Stimulated activated naive CD4-positive, alpha-beta T cell treated with Interleukin-2 at 50 U/mL for 16 hours (primary cell): ENCODE results near the gene EIF4EBP3.

Source experiments
- DNase-seq: peaks from one replicate; lab custom pipeline; 2025; lab: John Stamatoyannopoulos, UW

The EIF4EBP3 gene

DNA sequence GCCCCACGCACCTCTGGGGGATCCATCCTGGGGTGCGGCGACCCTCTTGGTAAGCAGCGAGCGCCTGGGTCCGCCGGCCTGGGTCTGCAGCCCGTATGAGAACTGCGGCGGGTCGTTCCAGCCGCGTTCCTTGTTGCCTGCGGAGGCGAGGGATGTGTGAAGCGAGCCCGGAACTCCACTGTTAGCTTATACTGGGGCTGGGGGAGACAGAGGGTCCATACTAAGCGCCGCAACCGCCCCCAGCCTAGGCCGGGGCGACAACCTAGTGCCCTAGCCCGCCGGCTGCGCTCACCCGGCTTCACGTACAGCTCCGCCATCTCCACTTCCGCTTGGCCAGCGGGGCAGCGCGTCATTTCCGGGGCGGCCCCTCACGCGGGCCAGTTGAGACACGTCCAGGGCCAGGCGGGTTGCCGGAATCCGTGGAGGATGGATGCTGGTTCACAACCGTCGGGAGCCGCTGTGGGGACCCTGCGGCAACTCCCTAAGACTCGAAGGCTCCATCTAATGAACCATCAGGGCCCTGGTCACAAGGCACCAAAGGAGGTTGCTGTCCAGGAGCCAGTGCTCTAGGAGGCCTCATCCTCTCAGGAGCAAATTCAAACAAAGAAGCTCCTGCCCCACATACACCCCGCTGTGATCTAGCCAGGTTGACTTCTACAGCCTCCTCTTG lies 9.8 kb downstream of the EIF4EBP3 start, which contains the start of gene SRA1:
Gene SRA1 (minus strand): TSS at position 338 of the 670 bp plus-strand sequence. CDS start 21 bp downstream, at position 317.
- DNase-seq, result peak; percentile 81

DNA sequence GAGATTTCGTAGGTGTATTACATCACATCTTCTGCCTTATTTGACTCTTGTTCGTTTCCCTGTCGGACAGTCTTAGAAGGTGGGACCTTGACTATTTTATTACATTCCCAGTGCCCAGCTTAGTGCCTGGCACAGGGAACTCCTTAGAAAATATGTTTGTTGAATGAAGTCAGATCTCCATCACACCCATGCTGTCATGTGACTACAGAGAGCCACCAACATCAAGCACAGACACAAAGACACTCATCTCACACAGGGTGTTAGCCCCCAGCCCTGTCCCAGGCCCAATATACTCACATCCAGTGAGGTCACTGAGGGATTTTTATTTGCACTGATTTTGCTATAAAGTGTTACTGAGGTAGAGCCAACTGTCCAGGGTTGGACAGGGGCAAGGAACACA lies 10.5 kb downstream of the EIF4EBP3 start:
- DNase-seq, result no peak

DNA sequence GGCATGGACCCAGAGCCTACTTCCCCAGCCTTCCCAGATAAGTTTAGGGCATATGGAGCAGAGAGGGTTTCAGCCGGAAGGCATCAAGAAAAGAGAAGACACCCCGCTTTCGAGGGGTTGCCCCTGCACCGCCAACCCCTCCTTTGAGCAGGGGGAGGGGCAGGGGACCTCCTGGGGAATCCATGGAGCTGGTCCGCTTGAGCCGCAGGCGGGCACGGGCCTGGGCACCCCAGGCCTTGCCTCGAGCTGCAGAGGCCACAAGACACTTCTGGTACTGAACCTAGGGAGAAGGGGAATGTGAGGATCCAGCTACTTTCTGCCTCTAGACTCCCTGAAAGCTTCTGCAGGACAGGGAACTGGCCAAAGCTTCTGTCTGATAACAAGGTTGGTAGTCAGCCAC lies 11.1 kb downstream of the EIF4EBP3 start:
- DNase-seq, result no peak

DNA sequence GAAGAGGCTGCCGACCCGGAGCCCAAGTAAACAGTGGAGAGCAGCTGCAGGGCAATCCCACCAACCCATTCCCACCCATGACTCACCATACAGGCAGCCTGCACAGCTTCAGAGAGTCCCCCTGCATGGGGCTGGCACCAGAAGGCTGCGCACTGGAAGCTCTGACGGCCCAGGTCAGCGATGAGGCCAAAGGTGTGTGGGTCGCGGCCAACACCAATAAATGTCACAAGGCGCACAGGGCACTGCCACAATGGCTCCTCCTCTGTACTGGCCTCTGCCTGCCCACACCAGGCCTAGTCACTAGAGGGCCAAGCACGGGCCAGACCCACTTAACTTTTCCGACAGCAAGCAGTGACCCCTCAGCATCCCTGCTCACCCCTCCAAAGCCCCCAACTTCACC lies 12.8 kb downstream of the EIF4EBP3 start:
- no peak for DNase-seq

DNA sequence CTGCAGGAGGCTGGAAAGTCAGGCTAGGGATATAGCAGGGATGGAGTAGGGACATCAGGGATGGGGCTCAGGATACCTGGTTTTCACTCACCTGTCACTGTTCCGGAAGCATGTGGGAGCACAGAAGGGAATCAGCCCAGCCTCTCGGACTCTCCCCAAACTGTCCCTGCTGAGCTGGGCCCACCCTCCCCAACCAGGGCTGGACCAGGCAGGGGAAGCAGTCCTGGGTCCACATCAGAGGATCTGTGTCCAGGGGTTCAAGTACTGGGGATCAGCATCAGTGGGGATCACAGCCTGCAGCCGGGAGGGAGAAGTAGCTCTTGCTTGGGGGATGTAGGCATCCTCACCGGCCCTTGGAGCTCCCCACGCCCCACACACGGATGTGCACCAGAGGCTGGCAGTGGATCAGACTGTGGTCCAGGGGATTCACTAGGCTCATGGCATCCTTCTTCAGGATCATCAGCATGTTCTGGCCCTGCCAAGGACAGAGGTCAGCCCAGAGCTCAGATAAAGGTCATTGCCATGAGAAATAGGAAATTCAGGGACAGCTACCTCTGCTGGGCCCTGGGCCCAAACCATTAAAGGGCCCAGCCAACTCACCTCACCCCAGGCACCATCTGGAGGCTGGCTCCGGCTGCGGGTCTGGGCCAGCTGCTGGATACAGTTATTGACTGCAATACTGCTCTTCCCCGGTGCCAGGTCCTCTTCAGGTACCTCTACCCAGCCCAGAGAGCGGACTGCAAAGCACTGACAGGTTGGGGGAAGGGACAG lies 14.5 kb downstream of the EIF4EBP3 start:
- DNase-seq, result no peak

DNA sequence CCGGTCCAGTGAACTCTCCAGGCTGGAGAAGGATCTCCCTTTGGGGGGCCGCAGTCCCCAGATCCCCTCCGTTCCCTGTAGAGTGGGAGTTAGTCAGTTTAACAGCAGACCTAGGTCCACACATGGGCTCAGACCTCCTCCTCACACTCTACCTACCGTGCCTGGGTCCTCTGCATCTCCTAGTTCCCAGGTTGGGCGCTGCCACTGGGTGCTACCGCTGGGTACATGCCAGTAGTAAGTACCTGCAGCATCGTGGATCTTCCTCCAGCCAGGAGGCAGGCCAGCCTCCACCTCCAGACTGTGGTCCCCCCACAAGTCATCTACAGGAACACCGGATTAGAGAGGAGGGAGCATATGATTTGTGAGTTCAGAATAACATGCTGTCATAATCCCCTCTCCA lies 16.1 kb downstream of the EIF4EBP3 start:
- DNase-seq, result no peak

DNA sequence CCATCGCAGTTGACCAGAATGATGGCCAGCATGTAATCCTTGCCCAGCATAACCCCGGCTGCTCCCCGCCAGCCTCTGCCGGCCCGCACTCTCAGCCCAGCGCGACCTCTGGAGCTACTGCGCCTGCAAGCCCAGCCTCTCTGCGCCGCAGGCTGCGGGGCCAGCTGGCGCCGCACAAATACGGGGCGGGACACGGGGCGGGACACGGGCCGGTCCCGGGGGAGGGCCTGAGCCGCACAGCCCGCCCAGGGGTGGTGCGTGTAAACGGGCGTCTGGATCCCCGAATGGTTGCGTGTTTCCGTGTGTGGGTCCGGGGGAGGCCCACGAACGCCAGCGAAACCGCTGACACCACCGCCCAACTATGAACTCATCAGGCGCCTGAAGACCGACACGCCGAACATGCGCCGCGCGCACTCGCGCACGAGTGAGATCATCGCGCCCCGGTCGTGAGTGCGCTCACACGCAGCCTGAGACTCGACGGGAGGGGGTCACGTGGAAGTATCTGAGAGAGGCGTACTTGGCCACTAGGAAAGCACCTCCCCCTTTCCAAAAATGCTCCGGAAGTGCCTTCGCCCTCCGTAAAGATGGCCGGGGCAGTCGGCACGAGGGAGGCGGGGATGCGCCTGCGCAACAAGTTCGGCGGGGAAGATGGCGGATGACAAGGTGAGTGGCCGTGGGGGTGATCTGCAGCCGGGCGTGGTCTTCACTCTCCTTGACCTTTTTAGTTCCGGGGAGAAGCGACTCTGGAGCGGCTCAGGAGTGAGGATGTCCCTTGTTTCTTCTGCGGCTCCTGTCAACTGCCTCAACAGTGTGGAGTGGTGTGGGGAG lies 16.9 kb downstream of the EIF4EBP3 start, which contains the start of the genes APBB3 and SLC35A4:
Gene APBB3 (minus strand): TSS at position 403 of the 828 bp plus-strand sequence. CDS start 353 bp downstream, at position 50.
Gene SLC35A4 (plus strand): TSS at position 633 of the 828 bp plus-strand sequence. CDS start 2,342 bp downstream, outside the sequence.
- peak; percentile 97 for DNase-seq

DNA sequence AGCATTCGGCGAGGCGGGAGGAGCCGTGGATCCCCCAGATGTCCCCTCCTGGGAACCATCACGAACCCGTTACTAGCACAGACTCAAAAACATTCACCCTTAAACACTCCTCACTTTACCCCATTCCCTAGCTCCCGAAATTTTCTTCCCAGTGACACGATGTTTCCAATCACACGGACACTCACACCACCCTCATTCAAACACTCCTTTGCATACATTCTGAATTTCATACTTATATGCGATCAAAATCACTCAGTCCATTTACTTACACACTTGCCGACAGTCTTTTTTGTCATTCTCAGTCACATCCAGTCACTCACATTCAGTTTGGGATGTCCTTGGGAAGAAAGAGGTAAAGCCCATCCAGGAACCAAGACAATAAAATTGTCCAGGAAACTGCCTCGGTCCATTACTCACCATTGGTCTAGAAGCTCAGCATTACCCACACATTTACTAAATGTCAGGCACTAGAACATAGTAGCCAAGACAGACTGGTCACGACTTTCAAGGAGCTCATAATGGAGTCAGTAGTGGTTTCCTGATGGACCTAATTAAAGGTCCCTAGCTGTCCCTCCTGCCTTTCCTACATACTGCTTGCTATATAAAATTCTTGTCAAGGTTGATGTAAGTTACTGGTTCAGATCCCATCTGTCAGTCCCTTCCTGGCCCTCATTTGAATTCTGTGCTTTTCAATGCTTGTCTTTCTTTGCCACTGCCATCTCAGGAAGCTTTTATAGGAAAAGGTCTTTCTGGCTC lies 17.7 kb downstream of the EIF4EBP3 start:
- DNase-seq, result no peak

DNA sequence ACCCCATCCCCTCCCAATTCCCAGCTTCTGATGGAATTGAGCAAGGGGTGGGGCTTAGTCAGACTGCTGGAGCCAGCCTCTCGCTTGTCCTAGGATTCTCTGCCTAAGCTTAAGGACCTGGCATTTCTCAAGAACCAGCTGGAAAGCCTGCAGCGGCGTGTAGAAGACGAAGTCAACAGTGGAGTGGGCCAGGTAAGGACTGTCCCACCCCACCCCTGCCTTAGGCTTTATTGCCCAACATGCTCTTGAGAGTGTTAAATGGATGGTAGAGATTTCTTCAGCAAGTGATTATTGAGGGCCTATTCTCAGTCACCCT lies 18.3 kb downstream of the EIF4EBP3 start:
- no peak for DNase-seq

DNA sequence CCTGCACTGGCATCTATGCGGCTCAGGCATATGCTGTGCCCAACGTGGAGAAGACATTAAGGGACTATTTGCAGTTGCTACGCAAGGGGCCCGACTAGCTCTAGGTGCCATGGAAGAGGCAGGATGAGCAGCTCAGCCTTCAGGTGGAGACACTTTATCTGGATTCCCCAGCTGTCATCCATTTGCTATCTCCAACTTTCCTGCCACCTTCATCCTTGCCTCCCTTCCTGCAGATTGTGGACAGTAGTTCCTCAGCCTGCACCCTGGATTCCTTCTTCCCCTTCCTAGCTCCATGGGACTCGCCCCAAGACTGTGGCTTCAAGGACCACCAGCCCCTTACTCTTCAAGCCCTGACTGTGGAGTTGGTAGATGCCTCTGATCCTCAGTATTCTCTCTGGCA lies 19.2 kb downstream of the EIF4EBP3 start:
- DNase-seq, result no peak

DNA sequence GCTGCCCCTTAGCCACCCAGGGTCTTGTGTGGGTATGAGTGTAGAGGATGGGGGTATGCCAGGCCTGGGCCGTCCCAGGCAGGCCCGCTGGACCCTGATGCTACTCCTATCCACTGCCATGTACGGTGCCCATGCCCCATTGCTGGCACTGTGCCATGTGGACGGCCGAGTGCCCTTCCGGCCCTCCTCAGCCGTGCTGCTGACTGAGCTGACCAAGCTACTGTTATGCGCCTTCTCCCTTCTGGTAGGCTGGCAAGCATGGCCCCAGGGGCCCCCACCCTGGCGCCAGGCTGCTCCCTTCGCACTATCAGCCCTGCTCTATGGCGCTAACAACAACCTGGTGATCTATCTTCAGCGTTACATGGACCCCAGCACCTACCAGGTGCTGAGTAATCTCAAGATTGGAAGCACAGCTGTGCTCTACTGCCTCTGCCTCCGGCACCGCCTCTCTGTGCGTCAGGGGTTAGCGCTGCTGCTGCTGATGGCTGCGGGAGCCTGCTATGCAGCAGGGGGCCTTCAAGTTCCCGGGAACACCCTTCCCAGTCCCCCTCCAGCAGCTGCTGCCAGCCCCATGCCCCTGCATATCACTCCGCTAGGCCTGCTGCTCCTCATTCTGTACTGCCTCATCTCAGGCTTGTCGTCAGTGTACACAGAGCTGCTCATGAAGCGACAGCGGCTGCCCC lies 19.8 kb downstream of the EIF4EBP3 start:
- DNase-seq, result no peak

DNA sequence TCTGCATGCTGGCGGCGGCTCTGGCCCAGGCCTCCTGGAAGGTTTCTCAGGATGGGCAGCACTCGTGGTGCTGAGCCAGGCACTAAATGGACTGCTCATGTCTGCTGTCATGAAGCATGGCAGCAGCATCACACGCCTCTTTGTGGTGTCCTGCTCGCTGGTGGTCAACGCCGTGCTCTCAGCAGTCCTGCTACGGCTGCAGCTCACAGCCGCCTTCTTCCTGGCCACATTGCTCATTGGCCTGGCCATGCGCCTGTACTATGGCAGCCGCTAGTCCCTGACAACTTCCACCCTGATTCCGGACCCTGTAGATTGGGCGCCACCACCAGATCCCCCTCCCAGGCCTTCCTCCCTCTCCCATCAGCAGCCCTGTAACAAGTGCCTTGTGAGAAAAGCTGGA lies 20.4 kb downstream of the EIF4EBP3 start:
- DNase-seq, result no peak

DNA sequence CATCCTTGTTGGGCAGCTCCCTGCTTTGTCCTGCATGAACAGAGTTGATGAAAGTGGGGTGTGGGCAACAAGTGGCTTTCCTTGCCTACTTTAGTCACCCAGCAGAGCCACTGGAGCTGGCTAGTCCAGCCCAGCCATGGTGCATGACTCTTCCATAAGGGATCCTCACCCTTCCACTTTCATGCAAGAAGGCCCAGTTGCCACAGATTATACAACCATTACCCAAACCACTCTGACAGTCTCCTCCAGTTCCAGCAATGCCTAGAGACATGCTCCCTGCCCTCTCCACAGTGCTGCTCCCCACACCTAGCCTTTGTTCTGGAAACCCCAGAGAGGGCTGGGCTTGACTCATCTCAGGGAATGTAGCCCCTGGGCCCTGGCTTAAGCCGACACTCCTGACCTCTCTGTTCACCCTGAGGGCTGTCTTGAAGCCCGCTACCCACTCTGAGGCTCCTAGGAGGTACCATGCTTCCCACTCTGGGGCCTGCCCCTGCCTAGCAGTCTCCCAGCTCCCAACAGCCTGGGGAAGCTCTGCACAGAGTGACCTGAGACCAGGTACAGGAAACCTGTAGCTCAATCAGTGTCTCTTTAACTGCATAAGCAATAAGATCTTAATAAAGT lies 21.1 kb downstream of the EIF4EBP3 start:
- no peak for DNase-seq

DNA sequence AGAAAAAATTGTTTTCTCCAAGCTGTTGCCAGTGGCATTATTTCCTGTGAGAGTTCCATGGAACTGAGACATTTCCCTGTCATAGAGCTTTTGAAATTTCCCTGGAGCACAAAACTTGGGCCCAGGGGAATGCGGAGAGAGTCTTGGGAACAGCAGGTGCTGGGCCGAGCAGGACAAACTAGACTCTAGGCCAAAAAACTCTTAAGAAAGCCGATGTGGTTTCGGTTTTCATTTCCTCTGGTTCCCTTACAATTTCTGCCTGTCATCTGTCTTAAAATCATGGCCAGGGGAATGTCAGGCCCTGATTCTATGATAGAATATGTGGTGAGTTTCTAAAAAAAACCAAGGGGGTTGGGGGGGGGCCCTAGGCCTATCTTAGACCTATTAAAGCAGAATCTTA lies 21.7 kb downstream of the EIF4EBP3 start:
- no peak for DNase-seq

DNA sequence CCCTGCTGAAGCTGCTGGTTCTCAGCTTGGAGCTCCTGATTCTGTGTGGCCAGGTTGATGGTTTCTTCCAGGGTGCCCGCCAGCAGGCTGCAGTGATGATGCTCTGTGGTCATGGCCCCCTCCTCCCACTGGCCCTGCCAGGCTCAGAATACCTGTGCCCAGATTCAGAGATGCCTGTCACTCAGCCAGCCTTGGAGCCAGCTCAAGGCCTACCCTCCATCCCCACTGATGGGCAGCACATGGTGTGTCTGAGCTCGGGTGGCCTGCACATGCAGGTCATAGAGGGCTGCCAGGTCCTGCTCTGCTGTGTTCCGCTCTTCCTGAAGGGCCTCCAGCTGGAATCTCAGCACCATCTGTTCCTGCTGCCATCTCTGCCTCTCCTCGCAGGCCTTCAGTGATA lies 22.6 kb downstream of the EIF4EBP3 start:
- DNase-seq, result no peak

DNA sequence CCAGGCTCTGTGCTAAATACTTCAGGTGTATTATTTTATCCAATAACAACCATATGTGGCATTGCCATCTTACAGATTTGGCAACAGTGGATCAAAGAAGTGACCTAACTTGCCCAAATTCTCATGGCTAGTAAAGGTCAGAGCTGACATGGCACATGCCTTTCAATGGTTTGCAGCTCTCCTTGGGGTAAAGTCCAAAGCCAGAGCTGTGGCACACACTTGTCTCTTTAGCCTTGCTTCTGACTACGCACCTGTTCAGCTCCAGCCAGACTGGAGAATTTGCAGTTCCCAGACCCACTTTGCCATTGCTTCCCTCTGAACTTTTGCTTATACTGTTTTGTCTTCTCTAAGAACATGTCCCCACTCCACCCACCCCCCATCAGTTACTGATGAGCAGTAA lies 23.0 kb downstream of the EIF4EBP3 start:
- DNase-seq, result no peak

DNA sequence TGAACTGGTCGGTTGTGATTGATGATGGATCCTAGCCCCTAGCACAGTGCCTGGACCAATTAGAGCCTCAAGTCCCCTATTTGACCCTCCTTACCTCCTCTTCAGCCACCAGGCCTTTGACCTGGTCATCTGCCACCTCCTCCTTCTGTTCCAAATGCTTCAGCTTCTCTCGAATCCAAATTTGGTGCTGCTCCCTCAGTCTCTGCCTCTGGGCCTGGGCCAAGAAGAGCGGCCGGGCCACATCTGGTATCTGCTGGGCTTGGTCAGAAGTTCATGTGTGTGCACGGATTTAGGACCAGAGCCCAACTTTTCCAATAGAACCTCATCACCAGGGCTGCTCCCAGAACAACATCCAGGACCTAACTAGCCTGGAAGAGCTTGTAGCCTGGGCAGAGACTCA lies 23.6 kb downstream of the EIF4EBP3 start:
- DNase-seq, result no peak

DNA sequence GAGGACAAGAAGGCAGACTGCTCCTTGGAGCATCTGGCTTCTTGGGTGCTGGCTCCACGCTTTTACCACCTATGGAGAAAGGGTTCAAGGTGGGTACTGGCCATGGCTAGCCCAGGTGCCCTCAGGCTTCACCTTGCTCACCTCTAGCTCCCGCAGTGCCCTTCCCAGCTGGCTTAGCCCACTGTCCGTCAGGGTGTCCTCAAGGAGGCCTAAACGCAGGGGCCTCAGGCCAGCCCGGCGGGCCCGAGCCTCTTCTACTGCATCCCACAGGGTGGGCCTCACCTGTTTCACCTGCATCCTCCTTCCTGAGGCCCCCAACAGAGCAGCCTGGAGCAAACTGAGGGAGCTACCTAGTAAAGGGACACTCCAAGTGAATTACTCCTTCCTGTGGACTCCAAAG lies 26.2 kb downstream of the EIF4EBP3 start:
- no peak for DNase-seq

DNA sequence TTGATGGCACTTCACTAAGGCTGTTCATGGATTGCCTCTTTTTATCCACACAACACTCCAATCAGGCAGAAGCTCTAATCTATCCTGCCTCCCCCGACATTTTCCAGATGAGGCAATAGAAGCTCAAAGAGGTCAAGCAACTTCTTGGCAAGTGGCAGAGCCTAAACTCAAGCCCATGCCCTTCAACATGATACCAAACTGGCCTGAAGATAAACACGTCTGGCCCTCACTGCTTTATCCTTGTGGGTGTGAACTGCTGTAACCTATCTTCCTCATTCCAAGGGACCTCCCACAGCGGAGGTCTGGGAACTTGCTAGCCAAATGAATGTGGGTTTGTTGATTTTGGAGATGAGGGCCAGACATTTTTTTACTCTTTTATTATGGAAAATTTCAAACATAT lies 26.7 kb downstream of the EIF4EBP3 start:
- no peak for DNase-seq

DNA sequence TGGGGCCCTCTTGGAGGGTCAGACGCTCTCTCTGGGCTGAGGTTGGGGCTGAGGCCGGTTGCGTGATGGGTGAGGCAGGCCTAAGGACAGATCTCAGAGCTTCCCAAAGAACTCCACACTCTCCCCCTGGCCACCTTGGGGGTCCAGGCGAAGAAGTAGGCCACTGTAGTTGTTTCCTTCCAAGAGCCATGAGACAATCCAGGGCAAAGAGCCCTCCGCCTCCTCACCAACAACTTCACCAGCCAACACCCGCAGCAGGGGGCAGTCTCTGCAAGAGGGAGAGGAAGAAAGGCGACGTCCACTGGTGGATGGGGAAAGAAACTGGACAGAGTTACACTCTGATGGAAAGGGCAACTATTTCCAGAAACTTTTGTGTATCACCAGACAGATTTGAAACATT lies 27.8 kb downstream of the EIF4EBP3 start:
- DNase-seq, result no peak

DNA sequence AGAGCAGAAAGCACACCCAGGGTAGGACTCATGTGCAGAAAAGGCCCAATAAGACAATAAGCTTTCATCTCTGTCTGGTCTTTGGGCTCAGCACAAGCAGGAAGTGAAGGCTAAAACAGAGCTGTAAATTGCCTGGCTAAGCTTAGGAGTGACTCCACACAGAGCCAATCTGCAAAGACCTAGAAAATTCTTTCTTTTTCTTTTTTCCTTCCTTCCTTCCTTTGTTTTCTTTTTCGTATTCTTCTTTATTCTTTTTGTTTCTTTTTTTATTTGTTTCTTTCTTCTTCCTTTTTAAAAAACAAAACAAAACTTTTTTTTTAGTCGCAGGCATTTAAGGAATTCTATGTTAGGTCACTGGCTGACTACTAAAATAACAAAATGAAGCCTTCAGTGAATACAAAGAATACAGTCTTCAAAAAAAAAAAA lies 29.3 kb downstream of the EIF4EBP3 start:
- no peak for DNase-seq
